Prostate gland (tissue), 2 donors: ENCODE data around the gene TAF1D. TPM values are rescaled to one million over a fixed set of nuclear protein-coding genes. Genes with fewer than 3 reads are reported as not detected.

Source experiments
- DNase-seq: peaks from one replicate; pipeline ENCODE4 v3.0.0-alpha.2; 2019; ENCODE audit warnings: low spot score
- H3K27ac ChIP-seq, 2 donors: fragments of 200-600 bp; sonication (generic); 2 replicates each; pipeline ENCODE4 v1.5.1; 2017 to 2019
- H3K27me3 ChIP-seq: fragments of 200-600 bp; sonication (generic); replicated peaks from 2 replicates; pipeline ENCODE4 v1.5.1; 2019; ENCODE audit not compliant: insufficient read depth
- H3K36me3 ChIP-seq, 2 donors: fragments of 200-600 bp; sonication (generic); 1 replicate in 1 of 2; 2 replicates in 1 of 2; pipeline versions ENCODE4 v1.5.1 to v1.8.1; 2017 to 2019
- H3K4me1 ChIP-seq: fragments of 200-600 bp; sonication (generic); replicated peaks from 2 replicates; pipeline ENCODE4 v1.5.1; 2019
- H3K4me3 ChIP-seq, 2 donors: fragments of 200-600 bp; sonication (generic); 2 replicates each; pipeline ENCODE4 v1.5.1; 2017 to 2019
- H3K9me3 ChIP-seq: fragments of 200-600 bp; sonication (generic); 2 replicates; pipeline ENCODE4 v1.5.1; 2017
- POLR2A ChIP-seq: fragments of 450-650 bp; IDR thresholded peaks from one replicate; pipeline ENCODE4 v1.6.1; 2016; ENCODE audit warnings: antibody characterized with exemption, mild to moderate bottlenecking
- POLR2AphosphoS5 ChIP-seq: sonication (generic); formaldehyde crosslinking; IDR thresholded peaks from one replicate; pipeline ENCODE4 v1.6.1; 2017; ENCODE audit warnings: antibody characterized with exemption
- WGBS: methylation state at CpG from one replicate; pipeline ENCODE4 v1.1.5; 2018; 5-methylcytosine and 5-hydroxymethylcytosine counted together
- intact Hi-C: fragments of 100-400 bp; cut with DNase I; formaldehyde crosslinking; loops from one replicate; pipeline ENCODE4 v1.14.2; 2022
- total RNA-seq, 2 donors: library from RNA; depleted of rRNA; stranded (reverse); fragments of >200 nt; gene quantifications; one replicate each; pipeline ENCODE4 v1.1.0, GENCODE V29; 2016
- TF ChIP-seq, protein P1 (sequence below), 4 experiments: fragments of 200-600 bp in 2 of 4; fragments of 450-650 bp in 2 of 4; sonication (generic) in 2 of 4; IDR thresholded peaks; 1 replicate in 3 of 4; 2 replicates in 1 of 4; pipeline ENCODE4 v1.5.1; 2016 to 2019; ENCODE audit warnings: antibody characterized with exemption in 4 of 4, mild to moderate bottlenecking in 2 of 4, moderate library complexity in 2 of 4

TAF1D gene
- total RNA-seq, 2 donors from 2014 or later, result 39.3 to 53.0 TPM

DNA sequence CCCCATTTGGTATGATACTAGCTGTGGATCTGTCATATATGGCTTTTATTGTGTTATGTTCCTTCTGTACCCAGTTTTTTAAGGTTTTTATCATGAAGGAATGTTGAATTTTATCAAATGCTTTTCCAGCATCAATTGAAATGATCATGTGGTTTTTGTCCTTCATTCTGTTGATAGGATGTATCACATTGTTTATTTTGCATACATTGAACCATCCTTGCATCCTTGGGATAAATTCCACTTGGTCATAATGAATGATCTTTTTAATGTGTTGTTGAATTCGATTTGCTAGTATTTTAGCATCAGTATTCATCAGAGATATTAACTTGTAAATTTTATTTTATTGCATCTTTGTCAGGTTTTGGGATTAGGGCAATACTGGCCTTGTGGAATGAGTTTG is 31.1 kb downstream of the TAF1D start:
- intact Hi-C loops, result no loop called here
- Histone ChIP-seq H3K9me3 (no peaks in the 10 kb centered on the region), H3K27ac (no peak overlapping the region), H3K4me1 (no peaks in the 10 kb centered on the region), H3K27me3 (no peaks in the 10 kb centered on the region), H3K4me3 (no peak overlapping the region), H3K36me3 (no peaks in the 10 kb centered on the region)
- WGBS, result 98% methylated on average over 1 of the region's 1 CpG
- DNase-seq, result no peak
- TF ChIP-seq POLR2A, result no peak
- TF ChIP-seq POLR2AphosphoS5, result no peak
- TF ChIP-seq, protein P1, sequence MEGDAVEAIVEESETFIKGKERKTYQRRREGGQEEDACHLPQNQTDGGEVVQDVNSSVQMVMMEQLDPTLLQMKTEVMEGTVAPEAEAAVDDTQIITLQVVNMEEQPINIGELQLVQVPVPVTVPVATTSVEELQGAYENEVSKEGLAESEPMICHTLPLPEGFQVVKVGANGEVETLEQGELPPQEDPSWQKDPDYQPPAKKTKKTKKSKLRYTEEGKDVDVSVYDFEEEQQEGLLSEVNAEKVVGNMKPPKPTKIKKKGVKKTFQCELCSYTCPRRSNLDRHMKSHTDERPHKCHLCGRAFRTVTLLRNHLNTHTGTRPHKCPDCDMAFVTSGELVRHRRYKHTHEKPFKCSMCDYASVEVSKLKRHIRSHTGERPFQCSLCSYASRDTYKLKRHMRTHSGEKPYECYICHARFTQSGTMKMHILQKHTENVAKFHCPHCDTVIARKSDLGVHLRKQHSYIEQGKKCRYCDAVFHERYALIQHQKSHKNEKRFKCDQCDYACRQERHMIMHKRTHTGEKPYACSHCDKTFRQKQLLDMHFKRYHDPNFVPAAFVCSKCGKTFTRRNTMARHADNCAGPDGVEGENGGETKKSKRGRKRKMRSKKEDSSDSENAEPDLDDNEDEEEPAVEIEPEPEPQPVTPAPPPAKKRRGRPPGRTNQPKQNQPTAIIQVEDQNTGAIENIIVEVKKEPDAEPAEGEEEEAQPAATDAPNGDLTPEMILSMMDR (IDR thresholded peaks at IDR 0.05), result no peak

DNA sequence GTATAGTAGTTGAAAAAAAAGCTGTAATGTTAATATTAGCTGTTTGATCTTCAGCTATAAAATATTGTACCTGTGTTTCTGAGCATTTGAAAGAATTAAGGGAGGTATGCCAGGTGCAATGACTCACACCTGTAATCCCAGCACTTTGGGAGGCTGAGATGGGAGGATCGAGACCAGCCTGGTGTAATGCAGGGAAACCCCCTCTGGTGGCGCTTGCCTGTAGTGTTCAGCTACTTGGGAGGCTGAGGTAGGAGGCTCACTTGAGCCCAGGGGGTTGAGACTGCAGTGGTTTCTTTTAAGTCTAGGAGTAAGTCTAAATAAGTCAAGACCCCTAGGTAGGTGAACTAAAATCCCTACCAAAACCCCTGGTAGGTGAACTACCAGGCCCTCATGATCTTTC is 37.1 kb downstream of the TAF1D start:
- intact Hi-C loops, result no loop called here
- no peak overlapping the region for H3K27ac ChIP-seq
- H3K27me3 ChIP-seq, result no peaks in the 10 kb centered on the region
- no peaks in the 10 kb centered on the region for H3K36me3 ChIP-seq
- H3K4me3 ChIP-seq, result no peak overlapping the region
- no peaks in the 10 kb centered on the region for H3K9me3 ChIP-seq
- 89% methylated on average over 2 of the region's 2 CpGs for WGBS
- no peaks in the 10 kb centered on the region for H3K4me1 ChIP-seq
- no peak for TF ChIP-seq POLR2A
- TF ChIP-seq POLR2AphosphoS5, result no peak
- TF ChIP-seq, protein P1 (IDR thresholded peaks at IDR 0.05), result no peak
- DNase-seq, result no peak

DNA sequence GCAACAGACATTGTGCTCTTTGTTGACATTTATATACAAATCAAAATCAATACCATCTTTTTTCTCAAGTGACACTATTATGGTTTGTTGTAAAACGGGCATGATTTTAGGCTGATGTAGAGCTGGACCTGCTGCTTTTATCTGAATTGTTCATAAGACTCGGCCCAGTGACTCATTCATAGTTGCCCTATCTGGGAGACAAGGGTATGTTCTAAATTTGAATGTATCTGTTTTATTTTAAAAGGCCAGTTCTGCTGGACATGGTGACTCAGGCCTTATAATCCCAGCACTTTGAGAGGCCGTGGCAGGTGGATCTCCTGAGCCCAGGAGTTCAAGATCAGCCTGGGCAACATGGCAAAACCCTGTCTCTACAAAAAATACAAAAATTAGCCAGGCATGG is 40.5 kb downstream of the TAF1D start:
- WGBS, result 94% methylated on average over 3 of the region's 3 CpGs
- Histone ChIP-seq H3K9me3 (no peaks in the 10 kb centered on the region), H3K36me3 (peaks cover 0 to 17% of the 10 kb centered on the region in 2 donors), H3K27ac (no peak overlapping the region), H3K4me1 (no peaks in the 10 kb centered on the region), H3K27me3 (no peaks in the 10 kb centered on the region), H3K4me3 (no peak overlapping the region)
- TF ChIP-seq, protein P1 (IDR thresholded peaks at IDR 0.05), result no peak
- no peak for TF ChIP-seq POLR2A
- intact Hi-C loops, result no loop called here
- no peak for DNase-seq

DNA sequence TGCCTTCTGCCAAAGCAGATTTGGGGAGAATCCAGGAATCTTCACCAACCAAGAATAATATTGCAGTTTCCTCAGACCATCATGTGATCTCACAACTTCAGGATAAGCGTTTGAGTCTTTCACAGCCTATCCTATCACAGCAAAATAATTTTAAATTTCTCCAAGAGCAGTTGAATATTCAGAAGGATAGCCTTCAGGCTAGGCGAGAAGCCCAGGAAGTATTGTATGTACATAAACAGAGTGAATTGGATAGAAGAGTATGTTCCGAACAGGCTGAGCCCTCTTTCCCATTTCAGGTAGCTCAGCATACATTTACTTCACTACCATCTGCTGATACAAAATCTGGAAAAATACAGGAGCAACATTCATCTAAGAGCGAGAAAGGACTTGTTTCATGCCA is 43.7 kb downstream of the TAF1D start:
- Histone ChIP-seq H3K27me3 (no peaks in the 10 kb centered on the region), H3K4me1 (no peaks in the 10 kb centered on the region), H3K36me3 (peaks cover 0 to 17% of the 10 kb centered on the region in 2 donors), H3K4me3 (no peak overlapping the region), H3K27ac (no peak overlapping the region), H3K9me3 (no peaks in the 10 kb centered on the region)
- 94% methylated on average over 4 of the region's 4 CpGs for WGBS
- TF ChIP-seq POLR2A (no peak), POLR2AphosphoS5 (no peak)
- TF ChIP-seq, protein P1 (IDR thresholded peaks at IDR 0.05), result no peak
- no peak for DNase-seq
- intact Hi-C loops, result no loop called here

DNA sequence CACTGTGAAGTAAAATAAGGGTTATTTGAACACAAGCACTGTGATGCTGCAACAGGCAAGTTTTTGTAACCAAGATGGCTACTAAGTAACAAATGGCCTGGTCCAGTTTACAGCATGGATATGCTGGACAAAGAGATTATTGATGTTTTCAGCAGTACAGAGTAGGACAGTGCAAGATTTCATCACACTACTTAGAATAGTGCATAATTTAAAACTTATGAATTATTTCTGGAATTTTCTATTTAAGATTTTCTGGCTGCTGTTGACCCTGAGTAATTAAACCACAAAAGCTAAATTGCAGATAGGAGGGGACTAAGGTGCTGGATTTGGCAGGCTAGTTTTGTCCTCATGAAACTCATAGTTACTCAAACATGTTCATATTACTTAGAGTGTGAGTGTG is 46.7 kb downstream of the TAF1D start:
- H3K27ac ChIP-seq, result no peak overlapping the region
- no peaks in the 10 kb centered on the region for H3K27me3 ChIP-seq
- H3K36me3 ChIP-seq, result peaks cover 0 to 17% of the 10 kb centered on the region in 2 donors
- intact Hi-C loops, result no loop called here
- no peak for TF ChIP-seq POLR2AphosphoS5
- TF ChIP-seq POLR2A, result no peak
- TF ChIP-seq, protein P1 (IDR thresholded peaks at IDR 0.05), result no peak
- no peak for DNase-seq
- H3K9me3 ChIP-seq, result no peaks in the 10 kb centered on the region
- no peaks in the 10 kb centered on the region for H3K4me1 ChIP-seq
- H3K4me3 ChIP-seq, result no peak overlapping the region
